GM06990 (cell line): ENCODE measurements around the gene TMEFF2.

ENCODE experiments used
- DNase-seq: peaks from one replicate; pipeline ENCODE4 v3.0.0-alpha.2; 2011; ENCODE audit not compliant: insufficient read length; ENCODE audit errors: extremely low read depth
- H3K27me3 ChIP-seq: replicated peaks from 2 replicates; pipeline ENCODE4 v1.6.0; 2011; ENCODE audit warnings: low read length; ENCODE audit not compliant: control insufficient read depth, insufficient read depth
- H3K36me3 ChIP-seq: 2 replicates; pipeline ENCODE4 v1.5.1; 2011; ENCODE audit warnings: low read length; ENCODE audit not compliant: control insufficient read depth, insufficient read depth
- H3K4me3 ChIP-seq: replicated peaks from 2 replicates; pipeline ENCODE4 v1.5.1; 2011; ENCODE audit warnings: low read depth, mild to moderate bottlenecking, control low read depth, low read length
- TF ChIP-seq, protein P1 (sequence below): IDR thresholded peaks from 2 replicates; pipeline ENCODE4 v1.5.1; 2011; ENCODE audit warnings: low read length, control low read depth, mild to moderate bottlenecking, inconsistent platforms; ENCODE audit not compliant: insufficient read depth, poor library complexity, severe bottlenecking

TMEFF2 gene

GRCh38 chr2:192035731-192036442 is 158.8 kb downstream of the TMEFF2 start:
- H3K4me3 ChIP-seq, result no peak overlapping the region
- H3K36me3 ChIP-seq, result no peaks in the 10 kb centered on the region
- H3K27me3 ChIP-seq, result no peaks in the 10 kb centered on the region; the same call in 1 of the 2 replicates
- TF ChIP-seq, protein P1, sequence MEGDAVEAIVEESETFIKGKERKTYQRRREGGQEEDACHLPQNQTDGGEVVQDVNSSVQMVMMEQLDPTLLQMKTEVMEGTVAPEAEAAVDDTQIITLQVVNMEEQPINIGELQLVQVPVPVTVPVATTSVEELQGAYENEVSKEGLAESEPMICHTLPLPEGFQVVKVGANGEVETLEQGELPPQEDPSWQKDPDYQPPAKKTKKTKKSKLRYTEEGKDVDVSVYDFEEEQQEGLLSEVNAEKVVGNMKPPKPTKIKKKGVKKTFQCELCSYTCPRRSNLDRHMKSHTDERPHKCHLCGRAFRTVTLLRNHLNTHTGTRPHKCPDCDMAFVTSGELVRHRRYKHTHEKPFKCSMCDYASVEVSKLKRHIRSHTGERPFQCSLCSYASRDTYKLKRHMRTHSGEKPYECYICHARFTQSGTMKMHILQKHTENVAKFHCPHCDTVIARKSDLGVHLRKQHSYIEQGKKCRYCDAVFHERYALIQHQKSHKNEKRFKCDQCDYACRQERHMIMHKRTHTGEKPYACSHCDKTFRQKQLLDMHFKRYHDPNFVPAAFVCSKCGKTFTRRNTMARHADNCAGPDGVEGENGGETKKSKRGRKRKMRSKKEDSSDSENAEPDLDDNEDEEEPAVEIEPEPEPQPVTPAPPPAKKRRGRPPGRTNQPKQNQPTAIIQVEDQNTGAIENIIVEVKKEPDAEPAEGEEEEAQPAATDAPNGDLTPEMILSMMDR, result no peak
- DNase-seq, result no peak

DNA sequence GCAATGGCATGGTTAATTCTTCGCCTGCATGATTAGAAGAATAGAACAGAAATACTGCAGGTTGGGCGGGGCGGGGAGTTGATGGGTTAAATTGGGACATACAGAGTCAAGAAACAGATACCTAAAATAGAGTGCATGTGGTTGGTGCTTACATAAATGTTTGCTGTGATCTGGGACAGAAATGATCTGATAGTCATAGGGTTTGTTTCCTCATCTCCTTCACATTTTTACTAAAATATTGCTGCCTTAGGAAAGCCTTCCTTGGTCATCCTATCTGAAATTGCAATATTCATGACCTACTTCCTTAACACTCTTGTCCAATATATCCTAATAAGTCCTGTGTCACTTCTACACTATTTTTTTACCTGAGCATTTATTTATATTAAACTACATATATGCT is 163.9 kb downstream of the TMEFF2 start:
- DNase-seq, result no peak
- no peaks in the 10 kb centered on the region for H3K36me3 ChIP-seq
- TF ChIP-seq, protein P1, result no peak

DNA sequence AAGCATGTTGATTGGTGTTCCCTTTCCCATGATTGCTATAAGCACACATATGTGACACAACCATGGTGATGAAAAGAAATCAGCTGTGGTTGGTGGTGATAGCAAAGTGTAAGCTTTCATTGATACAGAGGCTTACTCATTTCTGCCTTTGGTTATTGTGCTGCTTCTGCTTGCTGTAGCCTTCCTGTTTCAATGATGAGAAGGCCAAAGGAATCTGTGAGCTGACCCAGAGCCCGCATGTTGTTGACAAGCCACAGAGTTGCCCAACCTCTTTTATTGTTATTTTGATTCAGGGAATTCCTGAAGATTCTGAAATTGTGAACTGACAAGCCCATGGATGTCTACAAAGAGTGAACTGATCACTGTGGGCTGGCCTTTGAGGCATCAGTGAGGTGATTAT is 164.4 kb downstream of the TMEFF2 start:
- DNase-seq, result peak; percentile 22
- H3K4me3 ChIP-seq, result no peak overlapping the region
- TF ChIP-seq, protein P1, result no peak
- no peaks in the 10 kb centered on the region for H3K36me3 ChIP-seq
- H3K27me3 ChIP-seq, result no peaks in the 10 kb centered on the region

More for the DNA sequence above, 163.9 kb downstream of the TMEFF2 start:
- Histone ChIP-seq H3K4me3 (no peak overlapping the region), H3K27me3 (no peaks in the 10 kb centered on the region)

DNA sequence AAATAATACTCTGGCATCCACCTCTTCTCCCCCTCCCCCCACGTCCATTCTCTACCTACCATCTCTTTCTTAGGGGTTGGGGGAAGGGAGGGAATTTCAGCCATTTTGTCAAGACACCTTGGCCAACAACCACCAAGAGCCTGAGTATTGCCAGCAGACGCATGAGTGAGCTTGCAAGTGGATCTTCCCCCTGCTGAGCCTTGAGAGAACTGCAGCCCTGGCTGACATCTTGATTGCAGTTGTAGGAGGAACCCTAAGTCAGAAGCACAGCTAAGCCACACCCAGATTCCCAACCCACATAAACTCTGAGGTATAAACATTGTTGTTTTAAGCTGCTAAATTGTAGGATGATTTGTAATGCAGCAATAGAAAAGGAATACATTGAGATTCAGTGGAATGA is 165.6 kb downstream of the TMEFF2 start:
- Histone ChIP-seq H3K27me3 (no peaks in the 10 kb centered on the region), H3K4me3 (no peak overlapping the region), H3K36me3 (no peaks in the 10 kb centered on the region)
- DNase-seq, result no peak
- TF ChIP-seq, protein P1, result peak; percentile 55

DNA sequence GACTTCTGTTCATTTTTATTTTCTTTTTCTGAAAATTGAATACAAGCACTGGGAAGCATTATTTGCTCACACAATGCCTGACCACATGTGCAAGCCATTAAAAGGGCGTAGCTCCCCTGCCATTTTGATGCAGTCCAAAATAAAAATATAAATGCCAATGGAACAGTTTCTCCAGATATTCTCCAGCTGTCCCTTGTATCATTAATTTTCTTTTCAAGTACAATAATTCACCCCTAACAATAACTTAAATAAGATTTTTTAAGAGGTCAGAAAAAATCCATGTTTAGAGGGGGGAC is 168.0 kb downstream of the TMEFF2 start:
- TF ChIP-seq, protein P1, result no peak
- Histone ChIP-seq H3K27me3 (no peaks in the 10 kb centered on the region), H3K36me3 (no peaks in the 10 kb centered on the region), H3K4me3 (no peak overlapping the region)
- DNase-seq, result no peak

- TF ChIP-seq, protein P1, result no peak
- no peaks in the 10 kb centered on the region for H3K36me3 ChIP-seq
- DNase-seq, result no peak
- no peaks in the 10 kb centered on the region for H3K27me3 ChIP-seq
- H3K4me3 ChIP-seq, result no peak overlapping the region
Measured at GRCh38 chr2:192026059-192026824, 168.5 kb downstream of the TMEFF2 start.
